K562 (cell line): ENCODE measurements around the gene CD300LB. TPM values are rescaled to one million over a fixed set of nuclear protein-coding genes. Genes with fewer than 3 reads are reported as not detected.
A peak's percentile ranks its signal among the peaks of the same experiment; 100 is the strongest.

ENCODE experiments used
- ATF1 ChIP-seq, 2 experiments: fragments of 450-650 bp in 1 of 2; IDR thresholded peaks; 2 replicates each; pipeline ENCODE4 v1.6.1; 2016; ENCODE audit warnings: missing compliant biosample characterization in 1 of 2, missing genetic modification characterization in 1 of 2
- CBX2 ChIP-seq: fragments of 200-600 bp; sonication (generic); IDR thresholded peaks from one replicate; pipeline ENCODE4 v1.6.1; 2012; ENCODE audit warnings: mild to moderate bottlenecking, low read length, inconsistent platforms; ENCODE audit not compliant: insufficient read depth, poor library complexity, severe bottlenecking
- CSDE1 ChIP-seq, 2 experiments: fragments of 450-650 bp; IDR thresholded peaks; 2 replicates each; pipeline ENCODE4 v1.6.1; 2016; ENCODE audit warnings: mild to moderate bottlenecking in 1 of 2
- DPF2 ChIP-seq: fragments of 450-650 bp; IDR thresholded peaks from 2 replicates; pipeline ENCODE4 v1.6.1; 2016
- E2F4 ChIP-seq: sonication (generic); formaldehyde crosslinking; IDR thresholded peaks from 2 replicates; pipeline ENCODE4 v1.8.0; 2022; ENCODE audit warnings: mild to moderate bottlenecking, low read depth, missing genetic modification reagents
- GABPB1 ChIP-seq: sonication (generic); formaldehyde crosslinking; IDR thresholded peaks from 2 replicates; pipeline ENCODE4 v1.8.0; 2022; ENCODE audit warnings: mild to moderate bottlenecking, missing genetic modification reagents
- HEY1 ChIP-seq: fragments of 250-450 bp; sonication (Bioruptor Pico); IDR thresholded peaks from 2 replicates; pipeline ENCODE4 v1.5.0; 2020; ENCODE audit warnings: mild to moderate bottlenecking, moderate library complexity, borderline replicate concordance
- ID3 ChIP-seq, 2 experiments: fragments of 250-450 bp in 1 of 2; fragments of 450-650 bp in 1 of 2; sonication (Bioruptor Pico) in 1 of 2; IDR thresholded peaks; 2 replicates each; pipeline versions ENCODE4 v1.6.1 to v1.8.0; 2016 to 2021; ENCODE audit warnings: mild to moderate bottlenecking in 2 of 2, moderate library complexity in 2 of 2, missing compliant biosample characterization in 1 of 2, missing genetic modification characterization in 1 of 2
- JUND ChIP-seq, 2 experiments: IDR thresholded peaks; 2 replicates in 1 of 2; 3 replicates in 1 of 2; pipeline ENCODE4 v1.6.1; 2011; ENCODE audit warnings: borderline replicate concordance in 2 of 2, low read depth in 2 of 2, low read length in 2 of 2, improper control_type of control experiment in 1 of 2, missing biosample characterization in 1 of 2, missing genetic modification characterization in 1 of 2, missing genetic modification reagents in 1 of 2
- KHSRP ChIP-seq: fragments of 450-650 bp; IDR thresholded peaks from 2 replicates; pipeline ENCODE4 v1.6.1; 2017
- KLF6 ChIP-seq: fragments of 250-450 bp; sonication (Bioruptor Pico); IDR thresholded peaks from 2 replicates; pipeline ENCODE4 v1.4.0; 2020; ENCODE audit warnings: mild to moderate bottlenecking, moderate library complexity, borderline replicate concordance
- SIN3B ChIP-seq: fragments of 450-650 bp; IDR thresholded peaks from 2 replicates; pipeline ENCODE4 v1.6.1; 2017; ENCODE audit warnings: low read depth, mild to moderate bottlenecking, moderate library complexity
- SMARCA5 ChIP-seq: fragments of 450-650 bp; IDR thresholded peaks from 2 replicates; pipeline ENCODE4 v1.6.1; 2016
- SMARCB1 ChIP-seq: IDR thresholded peaks from 2 replicates; pipeline ENCODE4 v1.6.1; 2011; ENCODE audit warnings: improper control_type of control experiment, low read depth; ENCODE audit not compliant: insufficient read length
- SRF ChIP-seq, 2 experiments: fragments of 250-450, 450-650 bp in 1 of 2; sonication (Bioruptor Pico) in 1 of 2; sonication (generic) in 1 of 2; formaldehyde crosslinking; IDR thresholded peaks; 2 replicates each; pipeline versions ENCODE4 v1.5.0 to v1.5.1; 2020 to 2022; ENCODE audit warnings: mild to moderate bottlenecking in 1 of 2, missing genetic modification reagents in 1 of 2
- THRB ChIP-seq: fragments of 450-650 bp; formaldehyde crosslinking; conservative IDR thresholded peaks from 2 replicates; pipeline ENCODE4 v1.4.0; 2022; ENCODE audit warnings: mild to moderate bottlenecking, missing genetic modification characterization
- ZBTB2 ChIP-seq: fragments of 450-650 bp; IDR thresholded peaks from 2 replicates; pipeline ENCODE4 v1.6.1; 2016; ENCODE audit warnings: antibody characterized with exemption
- ZNF324 ChIP-seq: fragments of 250-450 bp; sonication (Bioruptor Pico); IDR thresholded peaks from 2 replicates; pipeline ENCODE4 v1.4.0; 2020; ENCODE audit warnings: mild to moderate bottlenecking
- ZNF347 ChIP-seq: fragments of 450-650 bp; formaldehyde crosslinking; IDR thresholded peaks from 2 replicates; pipeline ENCODE4 v1.4.0; 2020; ENCODE audit warnings: low read depth, mild to moderate bottlenecking, moderate library complexity
- polyA plus RNA-seq, 8 experiments: library from polyadenylated mRNA; depleted of rRNA in 4 of 8; stranded (reverse) in 5 of 8; unstranded in 3 of 8; fragments of >200 nt; fragmentation: Nextera tagmentation in 2 of 8; fragmentation: Illumina TruSeq in 1 of 8; extraction: Ambion mirVana in 2 of 8; extraction: Trizol in 1 of 8; gene quantifications; 2 replicates each; pipeline versions ENCODE4 v1.2.1 to v1.2.3, GENCODE V29; 2011 to 2014; ENCODE audit warnings: inconsistent platforms in 1 of 8, missing spikeins in 1 of 8
- total RNA-seq, 7 experiments: library from RNA; depleted of rRNA in 6 of 7; stranded (reverse); fragments of >200 nt in 6 of 7; fragmentation: Illumina TruSeq in 2 of 7; extraction: Trizol in 2 of 7; gene quantifications; 2 replicates each; pipeline versions ENCODE4 v1.2.1 to v1.2.3, GENCODE V29; 2011 to 2021; ENCODE audit warnings: low replicate concordance in 1 of 7
- TF ChIP-seq, protein P1 (sequence below): fragments of 450-650 bp; IDR thresholded peaks from 2 replicates; pipeline ENCODE4 v1.6.1; 2016; ENCODE audit warnings: borderline replicate concordance

CD300LB gene
- total and polyA plus RNA-seq, 9 of the 15 experiments (the other 6 are each of a cell fraction or from before 2014, with no cell fraction given): not detected

DNA sequence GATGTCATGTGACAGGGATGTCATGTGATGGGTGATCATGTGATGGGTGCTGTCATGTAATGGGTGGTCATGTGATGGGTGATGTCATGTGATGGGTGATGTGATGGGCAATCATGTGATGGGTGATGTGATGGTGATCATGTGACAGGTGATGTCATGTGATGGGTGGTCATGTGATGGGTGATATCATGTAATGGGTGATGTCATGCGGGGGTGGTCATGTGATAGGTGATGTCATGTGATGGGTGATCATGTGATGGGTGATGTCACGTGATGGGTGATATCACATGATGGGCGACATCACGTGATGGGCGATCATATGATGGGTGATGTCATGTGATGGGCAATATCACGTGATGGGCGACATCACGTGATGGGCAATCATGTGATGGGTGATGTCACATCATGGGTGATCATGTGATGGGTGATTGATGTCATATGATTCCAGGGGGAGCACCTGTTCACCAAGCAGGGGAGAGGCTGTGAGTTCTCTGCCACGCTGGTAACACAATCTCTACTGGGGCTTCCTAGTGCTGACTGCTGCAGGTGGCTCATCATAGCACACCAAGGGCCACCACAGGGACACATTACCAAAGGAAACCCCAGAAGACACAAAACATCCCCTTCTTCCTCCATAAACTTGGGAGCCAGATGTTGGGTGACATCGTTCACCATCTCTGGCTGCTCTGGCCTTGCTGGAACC is 16.5 kb downstream of the CD300LB start (continued):
- TF ChIP-seq ID3 (CRISPR knock-in tag; IDR thresholded peaks at IDR 0.05) (no peak), ID3 (tag; IDR thresholded peaks at IDR 0.05) (0 out of 2 replicates have a peak, but pooled peaks have one; percentile 27), JUND (IDR thresholded peaks at IDR 0.05; ENCODE audit: borderline replicate concordance, low read depth, low read length) (peak; percentile 58; the same call in 1 of the 2 replicates), JUND (tag; IDR thresholded peaks at IDR 0.05; ENCODE audit: borderline replicate concordance, low read depth, low read length) (peak; percentile 96), KHSRP (peak; percentile 66), E2F4 (CRISPR knock-in tag) (no peak), SMARCB1 (no peak), KLF6 (CRISPR knock-in tag) (no peak), SRF (CRISPR knock-in tag; IDR thresholded peaks at IDR 0.05) (no peak), ATF1 (CRISPR knock-in tag; IDR thresholded peaks at IDR 0.05) (no peak), ATF1 (tag; IDR thresholded peaks at IDR 0.05) (peak; percentile 80), DPF2 (0 out of 2 replicates have a peak, but pooled peaks have one; percentile 11), ZBTB2 (no peak), THRB (CRISPR knock-in tag) (peak; percentile 91), ZNF347 (CRISPR knock-in tag) (no peak), HEY1 (no peak), ZNF324 (CRISPR knock-in tag) (no peak), CBX2 (no peak), SMARCA5 (peak; percentile 90), GABPB1 (no peak; the same call in 1 of the 2 replicates), SIN3B (0 out of 2 replicates have a peak, but pooled peaks have one; percentile 37), CSDE1 (IDR thresholded peaks at IDR 0.05) (peak in 1 of 2 experiments; percentile 43; a peak in 1 of 4 replicates)
- TF ChIP-seq, protein P1, sequence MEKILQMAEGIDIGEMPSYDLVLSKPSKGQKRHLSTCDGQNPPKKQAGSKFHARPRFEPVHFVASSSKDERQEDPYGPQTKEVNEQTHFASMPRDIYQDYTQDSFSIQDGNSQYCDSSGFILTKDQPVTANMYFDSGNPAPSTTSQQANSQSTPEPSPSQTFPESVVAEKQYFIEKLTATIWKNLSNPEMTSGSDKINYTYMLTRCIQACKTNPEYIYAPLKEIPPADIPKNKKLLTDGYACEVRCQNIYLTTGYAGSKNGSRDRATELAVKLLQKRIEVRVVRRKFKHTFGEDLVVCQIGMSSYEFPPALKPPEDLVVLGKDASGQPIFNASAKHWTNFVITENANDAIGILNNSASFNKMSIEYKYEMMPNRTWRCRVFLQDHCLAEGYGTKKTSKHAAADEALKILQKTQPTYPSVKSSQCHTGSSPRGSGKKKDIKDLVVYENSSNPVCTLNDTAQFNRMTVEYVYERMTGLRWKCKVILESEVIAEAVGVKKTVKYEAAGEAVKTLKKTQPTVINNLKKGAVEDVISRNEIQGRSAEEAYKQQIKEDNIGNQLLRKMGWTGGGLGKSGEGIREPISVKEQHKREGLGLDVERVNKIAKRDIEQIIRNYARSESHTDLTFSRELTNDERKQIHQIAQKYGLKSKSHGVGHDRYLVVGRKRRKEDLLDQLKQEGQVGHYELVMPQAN: peak; percentile 83; the same call in 1 of the 2 replicates
